Measurements from ENCODE around the gene NEDD9. TPM values are rescaled to one million over a fixed set of nuclear protein-coding genes. Genes with fewer than 3 reads are reported as not detected.

The NEDD9 gene
- total RNA-seq, 1 experiment from 2014 or later: 0.17 TPM

- RAD21 ChIA-PET (ENCODE audit: low non-redundant PET in 1 of 2, low total read pairs in 2 of 2, uncharacterized antibody in 2 of 2, unreplicated experiment in 2 of 2): no interaction called here
Observed at GRCh38 chr6:11172501-11173327, 59.8 kb downstream of the NEDD9 start.

More at GRCh38 chr6:11172501-11173327, 59.8 kb downstream of the NEDD9 start:
- CTCF ChIA-PET: no interaction called here
- peak; percentile 23 for DNase-seq (ENCODE audit: low read depth, low spot score)
- no peaks in the 10 kb centered on the region for H3K36me3 ChIP-seq (ENCODE audit: control insufficient read depth in 1 of 2, insufficient read depth in 2 of 2, low read length in 2 of 2)
- no peaks in the 10 kb centered on the region for H3K4me1 ChIP-seq (ENCODE audit: control insufficient read depth in 1 of 2, insufficient read depth in 2 of 2, low read length in 2 of 2)
- peak; percentile 92 for ATAC-seq
- H3K79me2 ChIP-seq (ENCODE audit: insufficient read depth, low read length): no peaks in the 10 kb centered on the region
- no peaks in the 10 kb centered on the region for H3K9me3 ChIP-seq (ENCODE audit: control insufficient read depth in 1 of 2, insufficient read depth in 1 of 2, low read depth in 1 of 2, low read length in 2 of 2)
- H3K9me2 ChIP-seq (ENCODE audit: insufficient read depth): no peaks in the 10 kb centered on the region
- H3K9ac ChIP-seq (ENCODE audit: low read length): no peak overlapping the region
- no peak overlapping the region for H3K4me3 ChIP-seq (replicated peaks in 1 of 2; ENCODE audit: low read depth in 1 of 2, low read length in 2 of 2)
- no peaks in the 10 kb centered on the region for H3K27me3 ChIP-seq (ENCODE audit: insufficient read depth, low read length)
- H3K27ac ChIP-seq (ENCODE audit: low read depth, low read length): no peak overlapping the region
- intact Hi-C loops (cut with micrococcal nuclease): loop anchor here (1.0 to 10.0 kb wide), 2 partner anchors 324 to 402 kb away; no protein-coding TSS in a partner anchor
- TF ChIP-seq, protein P1, sequence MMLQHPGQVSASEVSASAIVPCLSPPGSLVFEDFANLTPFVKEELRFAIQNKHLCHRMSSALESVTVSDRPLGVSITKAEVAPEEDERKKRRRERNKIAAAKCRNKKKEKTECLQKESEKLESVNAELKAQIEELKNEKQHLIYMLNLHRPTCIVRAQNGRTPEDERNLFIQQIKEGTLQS (IDR thresholded peaks at IDR 0.05): no peak
- TF ChIP-seq REST (IDR thresholded peaks at IDR 0.05; ENCODE audit: low read depth) (no peak), RAD21 (IDR thresholded peaks at IDR 0.05; ENCODE audit: low read depth) (peak; percentile 70), ZBTB33 (IDR thresholded peaks at IDR 0.05; ENCODE audit: extremely low read depth, insufficient replicate concordance, low read length) (no peak), CBX3 (IDR thresholded peaks at IDR 0.05; ENCODE audit: low read depth) (no peak), TCF7L2 (IDR thresholded peaks at IDR 0.05; ENCODE audit: borderline replicate concordance, extremely low read depth, insufficient read depth, insufficient read length) (no peak), ZNF274 (IDR thresholded peaks at IDR 0.05; ENCODE audit: low read depth, low read length) (no peak), EGR1 (IDR thresholded peaks at IDR 0.05; ENCODE audit: low read depth) (no peak), JUND (IDR thresholded peaks at IDR 0.05) (no peak), CTCF (IDR thresholded peaks at IDR 0.05 in 2 of 3, conservative IDR thresholded peaks at IDR 0.05 in 1 of 3; ENCODE audit: borderline replicate concordance in 1 of 3, insufficient read depth in 1 of 3, low read depth in 2 of 3, low read length in 2 of 3) (peak; percentile 78 to 92 (median 80)), ELF1 (IDR thresholded peaks at IDR 0.05; ENCODE audit: borderline replicate concordance, low read depth) (no peak), ZFX (IDR thresholded peaks at IDR 0.05) (no peak), SRF (IDR thresholded peaks at IDR 0.05; ENCODE audit: low read depth) (no peak)
- TF ChIP-seq, protein P2, sequence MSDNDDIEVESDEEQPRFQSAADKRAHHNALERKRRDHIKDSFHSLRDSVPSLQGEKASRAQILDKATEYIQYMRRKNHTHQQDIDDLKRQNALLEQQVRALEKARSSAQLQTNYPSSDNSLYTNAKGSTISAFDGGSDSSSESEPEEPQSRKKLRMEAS (IDR thresholded peaks at IDR 0.05): no peak
- POLR2A ChIA-PET: no interaction called here
- H4K20me1 ChIP-seq (ENCODE audit: insufficient read depth): no peaks in the 10 kb centered on the region
- no TSS peak for BruUV-seq (replicated peaks)
- H3K4me2 ChIP-seq (ENCODE audit: low read length): peak overlapping the region; percentile 18; the same call in 1 of the 2 replicates
- no peak overlapping the region for H2AFZ ChIP-seq (ENCODE audit: low read depth, low read length, poor library complexity, severe bottlenecking)

All from HCT116 (cell line).